Brain microvascular endothelial cell (primary cell): Measurements from ENCODE around the gene ALOX15B.

Experiments used
- DNase-seq: peaks from one replicate; pipeline ENCODE4 v3.0.0-alpha.2; 2020
- H3K27ac ChIP-seq: fragments of 250-450 bp; sonication (Bioruptor Pico); 2 replicates; pipeline ENCODE4 v1.5.1; 2020; ENCODE audit warnings: mild to moderate bottlenecking, moderate library complexity
- H3K27me3 ChIP-seq: fragments of 250-450 bp; sonication (Bioruptor Pico); replicated peaks from 2 replicates; pipeline ENCODE4 v1.5.1; 2020; ENCODE audit warnings: mild to moderate bottlenecking
- H3K36me3 ChIP-seq: fragments of 250-450 bp; sonication (Bioruptor Pico); replicated peaks from 2 replicates; pipeline ENCODE4 v1.5.1; 2020; ENCODE audit warnings: mild to moderate bottlenecking
- H3K4me3 ChIP-seq: 2 replicates; pipeline ENCODE4 v1.5.1; 2011; ENCODE audit warnings: low read depth, mild to moderate bottlenecking, control low read depth, low read length, moderate library complexity
- in situ Hi-C: cut with HindIII; loops from 2 replicates; pipeline ENCODE4 v1.10.0; 2017; ENCODE audit warnings: low sequenced_read_pairs, low pct_ligation_motif_present
- TF ChIP-seq, protein P1 (sequence below): IDR thresholded peaks from 2 replicates; pipeline ENCODE4 v1.5.1; 2011; ENCODE audit warnings: low read depth, mild to moderate bottlenecking, moderate library complexity, low read length, control low read depth, inconsistent platforms; ENCODE audit errors: missing control alignments

ALOX15B gene

DNA sequence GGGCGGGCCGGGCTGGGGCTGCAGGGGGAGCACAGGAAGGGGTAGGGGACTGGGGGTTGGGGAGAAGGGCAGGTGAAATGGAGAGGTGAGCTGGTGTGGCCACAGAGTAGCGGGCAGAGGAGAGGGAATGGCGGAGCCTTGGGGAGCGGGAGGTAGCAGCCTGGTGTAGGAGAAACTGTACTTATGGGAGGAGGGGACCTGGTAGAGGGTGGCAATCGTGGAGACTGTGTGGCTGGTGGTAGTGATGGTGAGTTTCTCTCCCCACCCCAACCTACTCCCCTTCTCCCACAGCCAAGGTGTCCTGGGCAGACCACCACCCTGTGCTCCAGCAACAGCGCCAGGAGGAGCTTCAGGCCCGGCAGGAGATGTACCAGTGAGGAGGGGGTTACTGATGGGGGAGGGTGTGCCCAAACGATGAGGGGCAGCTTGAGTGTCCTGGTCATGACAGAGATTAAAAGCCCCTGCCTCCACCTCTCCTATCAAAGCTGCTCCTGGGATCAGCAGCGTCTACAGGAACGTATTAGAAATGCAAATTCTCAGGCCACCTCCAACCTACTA lies 831 bp downstream of the ALOX15B start:
- no peak overlapping the region for H3K4me3 ChIP-seq
- DNase-seq = no peak
- no peaks in the 10 kb centered on the region for H3K27me3 ChIP-seq
- H3K36me3 ChIP-seq = no peaks in the 10 kb centered on the region
- in situ Hi-C loops = no loop called here
- TF ChIP-seq, protein P1, sequence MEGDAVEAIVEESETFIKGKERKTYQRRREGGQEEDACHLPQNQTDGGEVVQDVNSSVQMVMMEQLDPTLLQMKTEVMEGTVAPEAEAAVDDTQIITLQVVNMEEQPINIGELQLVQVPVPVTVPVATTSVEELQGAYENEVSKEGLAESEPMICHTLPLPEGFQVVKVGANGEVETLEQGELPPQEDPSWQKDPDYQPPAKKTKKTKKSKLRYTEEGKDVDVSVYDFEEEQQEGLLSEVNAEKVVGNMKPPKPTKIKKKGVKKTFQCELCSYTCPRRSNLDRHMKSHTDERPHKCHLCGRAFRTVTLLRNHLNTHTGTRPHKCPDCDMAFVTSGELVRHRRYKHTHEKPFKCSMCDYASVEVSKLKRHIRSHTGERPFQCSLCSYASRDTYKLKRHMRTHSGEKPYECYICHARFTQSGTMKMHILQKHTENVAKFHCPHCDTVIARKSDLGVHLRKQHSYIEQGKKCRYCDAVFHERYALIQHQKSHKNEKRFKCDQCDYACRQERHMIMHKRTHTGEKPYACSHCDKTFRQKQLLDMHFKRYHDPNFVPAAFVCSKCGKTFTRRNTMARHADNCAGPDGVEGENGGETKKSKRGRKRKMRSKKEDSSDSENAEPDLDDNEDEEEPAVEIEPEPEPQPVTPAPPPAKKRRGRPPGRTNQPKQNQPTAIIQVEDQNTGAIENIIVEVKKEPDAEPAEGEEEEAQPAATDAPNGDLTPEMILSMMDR = no peak
- H3K27ac ChIP-seq = no peak overlapping the region

DNA sequence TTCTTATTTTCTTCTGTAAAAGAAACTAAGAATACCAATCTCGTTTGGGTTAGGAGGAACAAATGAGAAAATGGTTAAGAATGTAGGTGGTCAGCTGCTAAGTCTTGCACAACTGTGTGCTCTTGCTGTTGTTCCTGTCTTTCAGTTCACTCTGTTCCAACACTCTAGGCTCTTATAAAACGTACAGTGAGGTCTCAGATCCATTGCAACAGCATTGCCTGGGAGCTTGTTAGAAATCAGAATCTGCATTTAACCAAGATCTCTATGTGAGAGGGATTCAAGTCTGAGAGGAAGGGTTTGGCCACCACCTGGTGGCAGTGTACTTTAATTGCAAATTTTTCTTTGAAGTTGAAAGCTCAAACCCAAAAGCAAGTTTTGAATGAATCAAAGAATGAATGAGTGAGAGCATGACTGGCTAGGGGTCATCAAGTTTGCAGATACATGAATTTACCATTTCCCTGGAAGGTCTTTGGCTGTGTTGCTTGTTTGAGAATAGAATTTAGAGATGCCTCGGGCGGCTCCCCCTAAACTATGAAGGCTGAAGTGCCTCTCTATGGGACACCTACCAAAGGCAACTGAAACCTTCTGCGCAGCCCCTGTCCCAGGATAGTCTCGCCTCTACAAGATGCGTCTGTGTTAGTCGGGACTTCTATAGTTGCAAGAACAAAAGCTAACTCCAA lies 2.5 kb downstream of the ALOX15B start:
- no peak overlapping the region for H3K27ac ChIP-seq
- H3K4me3 ChIP-seq = no peak overlapping the region
- DNase-seq = peak; percentile 46
- in situ Hi-C loops = no loop called here
- TF ChIP-seq, protein P1 = peak; percentile 71
- no peaks in the 10 kb centered on the region for H3K27me3 ChIP-seq
- H3K36me3 ChIP-seq = no peaks in the 10 kb centered on the region

DNA sequence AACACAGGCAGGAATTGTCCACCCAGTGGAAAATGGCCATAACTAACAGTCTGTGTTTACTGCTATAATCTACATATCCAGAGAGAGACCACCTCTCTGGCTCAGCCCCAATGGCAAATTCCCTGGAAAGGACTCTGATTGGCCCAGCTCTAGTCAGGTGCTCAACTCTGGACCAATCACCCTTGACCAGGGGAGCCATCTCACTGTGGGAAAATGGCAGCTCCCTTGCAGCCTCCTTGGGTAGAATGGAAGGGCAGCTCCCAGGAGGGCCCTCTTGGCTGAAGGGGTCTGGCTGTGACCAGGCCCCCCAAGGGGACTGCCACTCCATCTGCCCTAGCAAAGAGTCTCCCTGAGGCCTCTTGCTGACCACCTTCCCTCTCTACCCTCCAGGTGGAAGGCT lies 3.1 kb downstream of the ALOX15B start:
- DNase-seq = no peak
- no peak overlapping the region for H3K27ac ChIP-seq
- in situ Hi-C loops = no loop called here
- no peaks in the 10 kb centered on the region for H3K27me3 ChIP-seq
- H3K4me3 ChIP-seq = no peak overlapping the region
- TF ChIP-seq, protein P1 = no peak
- H3K36me3 ChIP-seq = no peaks in the 10 kb centered on the region

DNA sequence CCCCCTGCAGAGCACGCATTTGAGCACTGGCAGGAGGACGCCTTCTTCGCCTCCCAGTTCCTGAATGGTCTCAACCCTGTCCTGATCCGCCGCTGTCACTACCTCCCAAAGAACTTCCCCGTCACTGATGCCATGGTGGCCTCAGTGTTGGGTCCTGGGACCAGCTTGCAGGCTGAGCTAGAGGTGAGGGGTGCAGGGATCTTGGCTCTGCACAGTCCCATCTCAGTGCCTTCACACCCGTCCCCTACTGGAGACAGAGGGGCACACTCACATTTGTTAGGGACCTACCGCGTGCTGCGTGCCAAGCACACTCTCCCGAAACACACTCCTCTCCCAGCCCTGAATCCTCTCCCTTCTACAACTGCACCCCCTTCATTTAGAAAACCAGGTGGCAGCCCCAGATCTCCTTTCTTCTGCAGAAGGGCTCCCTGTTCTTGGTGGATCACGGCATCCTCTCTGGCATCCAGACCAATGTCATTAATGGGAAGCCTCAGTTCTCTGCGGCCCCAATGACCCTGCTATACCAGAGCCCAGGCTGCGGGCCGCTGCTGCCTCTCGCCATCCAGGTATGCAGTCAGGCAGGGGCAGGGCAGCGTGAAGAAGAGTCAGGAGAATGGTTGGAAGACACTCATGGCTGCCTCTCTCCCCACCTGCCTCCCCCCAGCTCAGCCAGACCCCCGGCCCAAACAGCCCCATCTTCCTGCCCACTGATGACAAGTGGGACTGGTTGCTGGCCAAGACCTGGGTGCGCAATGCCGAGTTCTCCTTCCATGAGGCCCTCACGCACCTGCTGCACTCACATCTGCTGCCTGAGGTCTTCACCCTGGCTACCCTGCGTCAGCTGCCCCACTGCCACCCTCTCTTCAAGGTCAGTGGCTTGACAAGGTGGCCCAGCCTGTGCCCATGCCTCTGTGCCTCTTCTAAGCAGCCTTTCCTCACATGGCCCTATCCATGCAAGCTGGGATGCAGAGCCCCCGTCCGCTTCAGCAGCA lies 6.3 kb downstream of the ALOX15B start:
- in situ Hi-C loops = no loop called here
- TF ChIP-seq, protein P1 = no peak
- Histone ChIP-seq H3K36me3 (no peaks in the 10 kb centered on the region), H3K27ac (no peak overlapping the region), H3K27me3 (no peaks in the 10 kb centered on the region), H3K4me3 (no peak overlapping the region)
- no peak for DNase-seq

DNA sequence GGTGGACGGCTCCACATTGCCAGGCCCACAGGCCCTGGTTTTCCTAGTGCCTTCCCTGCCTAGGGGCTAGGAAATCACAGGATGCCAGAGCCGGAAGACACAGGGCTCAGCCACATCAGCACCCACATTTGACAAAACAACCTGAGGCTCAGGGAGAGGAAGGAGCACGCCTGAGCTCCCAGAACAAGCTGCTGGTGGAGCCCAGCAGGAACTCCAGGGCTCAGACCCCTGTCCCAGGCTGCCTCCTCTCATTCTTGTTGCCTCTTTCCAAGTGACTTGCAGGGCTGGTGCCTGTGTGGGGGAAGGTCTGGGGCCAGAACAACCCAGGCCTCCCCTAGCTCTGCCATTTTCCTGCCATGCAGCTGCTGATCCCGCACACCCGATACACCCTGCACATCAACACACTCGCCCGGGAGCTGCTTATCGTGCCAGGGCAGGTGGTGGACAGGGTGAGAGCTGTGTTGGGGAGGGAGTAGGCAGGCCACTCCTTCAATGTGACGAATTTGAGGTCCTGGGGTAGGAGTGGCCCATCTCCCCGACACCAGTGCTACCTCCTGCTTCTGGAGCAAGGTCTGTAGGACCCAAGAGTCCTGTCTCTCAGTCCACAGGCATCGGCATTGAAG lies 7.6 kb downstream of the ALOX15B start:
- H3K36me3 ChIP-seq = no peaks in the 10 kb centered on the region
- no peaks in the 10 kb centered on the region for H3K27me3 ChIP-seq
- DNase-seq = no peak
- in situ Hi-C loops = no loop called here
- TF ChIP-seq, protein P1 = no peak
- H3K27ac ChIP-seq = no peak overlapping the region
- no peak overlapping the region for H3K4me3 ChIP-seq
